ENCODE results near the gene SMIM35.

Gene SMIM35

GRCh38 chr11:118000067-118000849 is 86.5 kb downstream of the SMIM35 start:
- no peak for DNase-seq

GRCh38 chr11:117999354-117999993 is 87.3 kb downstream of the SMIM35 start:
- no peak for DNase-seq

GRCh38 chr11:117998664-117999353 is 88.0 kb downstream of the SMIM35 start:
- DNase-seq: no peak

- DNase-seq: no peak
Measured at GRCh38 chr11:117997823-117998579, 88.8 kb downstream of the SMIM35 start.

- DNase-seq: no peak
Measured at GRCh38 chr11:117997406-117997805, 89.4 kb downstream of the SMIM35 start.

GRCh38 chr11:117996058-117996457 is 90.7 kb downstream of the SMIM35 start:
- no peak for DNase-seq

GRCh38 chr11:117995472-117995871 is 91.3 kb downstream of the SMIM35 start:
- DNase-seq: no peak

GRCh38 chr11:117993988-117994745 is 92.6 kb downstream of the SMIM35 start:
- DNase-seq: no peak

- DNase-seq: no peak
Measured at GRCh38 chr11:117992620-117993019, 94.1 kb downstream of the SMIM35 start.

GRCh38 chr11:117992136-117992535 is 94.6 kb downstream of the SMIM35 start:
- DNase-seq: no peak

- no peak for DNase-seq
Measured at GRCh38 chr11:117989351-117990102, 97.2 kb downstream of the SMIM35 start.

- DNase-seq: no peak
Measured at GRCh38 chr11:117986981-117987574, 99.7 kb downstream of the SMIM35 start.

- DNase-seq: peak; percentile 55
Measured at GRCh38 chr11:117985953-117986887, 100.5 kb downstream of the SMIM35 start, which contains the start of gene IL10RA. IL10RA (plus strand) TSS chr11:117986394; CDS start chr11:117986468, 74 bp downstream.

GRCh38 chr11:117984476-117984875 is 102.3 kb downstream of the SMIM35 start:
- no peak for DNase-seq

GRCh38 chr11:117983163-117983475 is 103.6 kb downstream of the SMIM35 start:
- no peak for DNase-seq

GRCh38 chr11:117980720-117981119 is 106.0 kb downstream of the SMIM35 start:
- no peak for DNase-seq

GRCh38 chr11:117980280-117980679 is 106.5 kb downstream of the SMIM35 start:
- no peak for DNase-seq

- DNase-seq: no peak
Measured at GRCh38 chr11:117979481-117980211, 107.1 kb downstream of the SMIM35 start.

GRCh38 chr11:117978991-117979390 is 107.8 kb downstream of the SMIM35 start:
- DNase-seq: no peak
